ENCODE results near the gene POU2AF1. TPM values are rescaled to one million over a fixed set of nuclear protein-coding genes. Genes with fewer than 3 reads are reported as not detected.

The POU2AF1 gene
- total and polyA plus RNA-seq, 2 of the 13 experiments (the other 11 are each of a cell fraction or from before 2014, with no cell fraction given): 1.9 to 3.6 TPM

- Histone ChIP-seq H4K20me1 (ENCODE audit: insufficient read depth, low read length) (no peaks in the 10 kb centered on the region), H3K79me2 (ENCODE audit: insufficient read depth, low read length) (no peaks in the 10 kb centered on the region), H3K9ac (ENCODE audit: insufficient read depth, low read depth, low read length) (no peak overlapping the region), H3K27me3 (ENCODE audit: control insufficient read depth in 1 of 2, insufficient read depth in 2 of 2, low read length in 2 of 2) (no peaks in the 10 kb centered on the region), H3K4me3 (replicated peaks in 1 of 3; ENCODE audit: insufficient read depth in 1 of 3, low read depth in 2 of 3, low read length in 3 of 3) (no peak overlapping the region), H3K27ac (ENCODE audit: extremely low read length, insufficient read depth, low read length) (no peak overlapping the region), H2AFZ (ENCODE audit: low read length) (no peak overlapping the region), H3K4me2 (ENCODE audit: low read depth, low read length) (no peak overlapping the region), H3K9me3 (ENCODE audit: low read length) (no peaks in the 10 kb centered on the region), H3K4me1 (ENCODE audit: insufficient read depth, low read length) (peaks cover 78% of the 10 kb centered on the region), H3K36me3 (replicated peaks in 1 of 2; ENCODE audit: control insufficient read depth in 1 of 2, insufficient read depth in 2 of 2, low read length in 2 of 2) (no peaks in the 10 kb centered on the region)
- in situ Hi-C loops (cut with HindIII; ENCODE audit: extremely low pct_ligation_motif_present, low pct_unique_long_range_greater_than_20kb): no loop called here
- POLR2A ChIA-PET: interaction anchor here (1.2 to 3.0 kb wide), 3 partner anchors 17 to 54 kb away, joined by 3 to 15 read pairs (median 6); partner anchors contain the start of gene POU2AF3
- WGBS (ENCODE audit: low lambda C conversion rate): 69% methylated on average over 8 of the region's 8 CpGs
- intact Hi-C loops (cut with micrococcal nuclease; ENCODE audit: unreplicated experiment): no loop called here
- FAIRE-seq (no peak), ATAC-seq (no peak), DNase-seq (ENCODE audit: low spot score) (no peak)
- BruUV-seq (replicated peaks): TSS peak; percentile 24
- CTCF ChIA-PET (ENCODE audit: low intra/inter-chr PET ratio, low total read pairs): no interaction called here
- no peak for TF ChIP-seq ZNF503 (CRISPR knock-in tag; IDR thresholded peaks at IDR 0.05)
- no peak for TF ChIP-seq REXO4 (CRISPR knock-in tag; IDR thresholded peaks at IDR 0.05; ENCODE audit: borderline replicate concordance)
- TF ChIP-seq ARID5B (CRISPR knock-in tag; IDR thresholded peaks at IDR 0.05): peak; percentile 39; the same call in 1 of the 2 replicates
- TF ChIP-seq MED1 (CRISPR knock-in tag; IDR thresholded peaks at IDR 0.05): 0 out of 2 replicates have a peak, but pooled peaks have one; percentile 29
- peak; percentile 15; the same call in 1 of the 2 replicates for TF ChIP-seq GATAD2A (CRISPR knock-in tag; IDR thresholded peaks at IDR 0.05)
- no peak for TF ChIP-seq IKZF5 (CRISPR knock-in tag; IDR thresholded peaks at IDR 0.05)
- peak; percentile 38 for TF ChIP-seq ZFY (CRISPR knock-in tag; IDR thresholded peaks at IDR 0.05)
- TF ChIP-seq AKAP8 (CRISPR knock-in tag; IDR thresholded peaks at IDR 0.05): no peak
- TF ChIP-seq FOXA1 (IDR thresholded peaks at IDR 0.05): no peak
- TF ChIP-seq FOXA1 (CRISPR knock-in tag; IDR thresholded peaks at IDR 0.05): peak; percentile 16; the same call in 1 of the 2 replicates
- no peak for TF ChIP-seq YEATS2 (CRISPR knock-in tag; IDR thresholded peaks at IDR 0.05; ENCODE audit: borderline replicate concordance)
- TF ChIP-seq ZFP37 (CRISPR knock-in tag; IDR thresholded peaks at IDR 0.05; ENCODE audit: borderline replicate concordance): no peak
- TF ChIP-seq ZFX (CRISPR knock-in tag; IDR thresholded peaks at IDR 0.05; ENCODE audit: low read depth): peak; percentile 49; the same call in 1 of the 2 replicates
These were observed 26.0 kb downstream of the POU2AF1 start for GRCh38 chr11:111352935-111353710.
